PFSK-1 (cell line): ENCODE data around the gene CNGB1.

Experiments
- POLR2AphosphoS5 ChIP-seq: IDR thresholded peaks from 2 replicates; pipeline ENCODE4 v1.6.1; 2012; ENCODE audit warnings: low read depth, mild to moderate bottlenecking, control low read depth, low read length, moderate library complexity
- TAF1 ChIP-seq: IDR thresholded peaks from 2 replicates; pipeline ENCODE4 v1.6.1; 2012; ENCODE audit warnings: low read length, control low read depth, borderline replicate concordance; ENCODE audit not compliant: insufficient read depth
- TF ChIP-seq, protein P1 (sequence below), 2 experiments: IDR thresholded peaks; 2 replicates each; pipeline versions ENCODE4 v1.6.1 to v1.8.0; 2011 to 2012; ENCODE audit warnings: low read depth in 2 of 2, low read length in 2 of 2, control low read depth in 1 of 2, inconsistent platforms in 1 of 2, mild to moderate bottlenecking in 1 of 2, moderate library complexity in 1 of 2; ENCODE audit not compliant: insufficient read depth in 1 of 2

DNA sequence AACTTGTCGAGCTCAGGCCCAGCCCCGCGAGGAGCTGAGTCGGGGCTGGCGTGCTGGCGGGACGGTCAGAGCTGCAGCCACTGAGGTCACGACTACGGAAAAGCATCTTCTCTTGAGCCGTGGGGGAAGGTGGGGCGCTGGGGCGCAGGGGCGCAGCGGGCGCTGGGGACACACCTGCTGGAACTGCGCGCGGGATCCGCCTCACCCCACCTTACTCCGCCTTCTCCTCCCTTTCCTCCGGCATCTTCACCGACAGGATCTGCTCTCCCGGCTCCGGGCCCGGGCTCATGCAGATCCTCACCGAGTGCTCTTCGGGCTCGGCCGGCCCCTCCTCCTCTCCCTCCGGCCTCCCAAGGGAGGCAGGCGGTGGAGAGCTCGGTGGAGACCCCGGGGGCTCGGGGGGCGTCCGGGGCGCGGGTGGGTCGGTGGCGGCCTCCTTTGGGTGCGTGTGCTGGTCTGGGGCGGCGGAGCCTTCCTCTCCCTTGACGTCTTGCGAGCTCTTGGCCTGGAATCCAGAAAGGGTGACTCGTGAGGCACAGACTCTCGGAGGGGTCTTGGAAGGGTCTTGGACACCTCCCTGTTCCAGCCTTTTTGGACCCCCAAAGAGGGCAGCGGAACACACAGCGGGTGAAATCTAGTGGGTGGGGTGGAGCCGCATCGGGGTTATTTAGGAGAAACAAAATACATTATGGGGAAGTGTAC lies 86.8 kb downstream of the CNGB1 start:
- no peak for TF ChIP-seq TAF1
- no peak for TF ChIP-seq POLR2AphosphoS5
- TF ChIP-seq, protein P1, sequence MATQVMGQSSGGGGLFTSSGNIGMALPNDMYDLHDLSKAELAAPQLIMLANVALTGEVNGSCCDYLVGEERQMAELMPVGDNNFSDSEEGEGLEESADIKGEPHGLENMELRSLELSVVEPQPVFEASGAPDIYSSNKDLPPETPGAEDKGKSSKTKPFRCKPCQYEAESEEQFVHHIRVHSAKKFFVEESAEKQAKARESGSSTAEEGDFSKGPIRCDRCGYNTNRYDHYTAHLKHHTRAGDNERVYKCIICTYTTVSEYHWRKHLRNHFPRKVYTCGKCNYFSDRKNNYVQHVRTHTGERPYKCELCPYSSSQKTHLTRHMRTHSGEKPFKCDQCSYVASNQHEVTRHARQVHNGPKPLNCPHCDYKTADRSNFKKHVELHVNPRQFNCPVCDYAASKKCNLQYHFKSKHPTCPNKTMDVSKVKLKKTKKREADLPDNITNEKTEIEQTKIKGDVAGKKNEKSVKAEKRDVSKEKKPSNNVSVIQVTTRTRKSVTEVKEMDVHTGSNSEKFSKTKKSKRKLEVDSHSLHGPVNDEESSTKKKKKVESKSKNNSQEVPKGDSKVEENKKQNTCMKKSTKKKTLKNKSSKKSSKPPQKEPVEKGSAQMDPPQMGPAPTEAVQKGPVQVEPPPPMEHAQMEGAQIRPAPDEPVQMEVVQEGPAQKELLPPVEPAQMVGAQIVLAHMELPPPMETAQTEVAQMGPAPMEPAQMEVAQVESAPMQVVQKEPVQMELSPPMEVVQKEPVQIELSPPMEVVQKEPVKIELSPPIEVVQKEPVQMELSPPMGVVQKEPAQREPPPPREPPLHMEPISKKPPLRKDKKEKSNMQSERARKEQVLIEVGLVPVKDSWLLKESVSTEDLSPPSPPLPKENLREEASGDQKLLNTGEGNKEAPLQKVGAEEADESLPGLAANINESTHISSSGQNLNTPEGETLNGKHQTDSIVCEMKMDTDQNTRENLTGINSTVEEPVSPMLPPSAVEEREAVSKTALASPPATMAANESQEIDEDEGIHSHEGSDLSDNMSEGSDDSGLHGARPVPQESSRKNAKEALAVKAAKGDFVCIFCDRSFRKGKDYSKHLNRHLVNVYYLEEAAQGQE (IDR thresholded peaks at IDR 0.05; ENCODE audit: insufficient read depth in 1 of 2, low read depth in 2 of 2, low read length in 2 of 2): no peak
